ENCODE measurements around the gene DDX23. TPM values are rescaled to one million over a fixed set of nuclear protein-coding genes. Genes with fewer than 3 reads are reported as not detected.

DDX23 gene
- total RNA-seq: 82.1 TPM

DNA sequence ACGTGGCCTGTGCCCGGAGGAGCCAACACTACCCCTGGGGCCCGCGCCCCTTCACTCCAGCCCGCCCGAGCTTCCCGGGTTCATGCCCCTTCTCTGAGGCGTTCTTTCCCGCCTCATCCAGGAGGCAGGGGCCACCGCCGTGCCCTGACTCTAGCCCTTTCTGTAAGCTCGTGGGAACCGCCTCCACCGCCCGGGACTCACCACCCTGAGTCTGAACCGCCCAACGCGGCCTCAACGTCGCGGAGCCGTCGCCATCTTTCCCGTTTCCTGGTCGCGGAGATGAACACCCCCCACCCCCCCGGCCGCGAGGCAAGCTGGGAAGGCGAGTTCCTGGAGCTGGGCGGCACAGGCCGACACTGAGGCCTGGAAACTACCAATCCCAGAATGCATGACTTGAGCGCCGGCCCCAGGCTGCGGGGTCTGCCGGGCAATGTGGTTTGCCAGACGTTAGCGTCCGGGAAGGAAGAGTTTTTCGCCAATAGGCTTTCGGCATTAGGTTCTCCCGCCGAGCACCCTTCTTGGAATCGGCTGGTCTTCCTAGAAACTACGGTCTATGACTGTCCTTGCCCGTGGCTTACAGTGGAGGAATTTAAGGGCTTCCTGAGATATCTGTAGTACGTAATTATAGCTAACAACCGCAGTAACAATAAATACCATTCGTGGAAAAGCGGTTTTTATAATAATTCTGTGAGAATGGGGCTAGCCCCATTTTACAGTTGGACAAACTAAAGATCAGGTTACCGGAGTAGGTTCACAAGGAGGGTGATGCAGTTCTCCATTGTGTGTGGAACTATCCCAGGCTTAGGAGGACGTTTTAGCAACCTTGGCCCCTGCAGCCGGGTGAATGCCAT lies at the start of gene DDX23:
DDX23 (minus strand) TSS at position 281 of the 851 bp plus-strand sequence. CDS start 6,381 bp downstream, outside the sequence.

DNA sequence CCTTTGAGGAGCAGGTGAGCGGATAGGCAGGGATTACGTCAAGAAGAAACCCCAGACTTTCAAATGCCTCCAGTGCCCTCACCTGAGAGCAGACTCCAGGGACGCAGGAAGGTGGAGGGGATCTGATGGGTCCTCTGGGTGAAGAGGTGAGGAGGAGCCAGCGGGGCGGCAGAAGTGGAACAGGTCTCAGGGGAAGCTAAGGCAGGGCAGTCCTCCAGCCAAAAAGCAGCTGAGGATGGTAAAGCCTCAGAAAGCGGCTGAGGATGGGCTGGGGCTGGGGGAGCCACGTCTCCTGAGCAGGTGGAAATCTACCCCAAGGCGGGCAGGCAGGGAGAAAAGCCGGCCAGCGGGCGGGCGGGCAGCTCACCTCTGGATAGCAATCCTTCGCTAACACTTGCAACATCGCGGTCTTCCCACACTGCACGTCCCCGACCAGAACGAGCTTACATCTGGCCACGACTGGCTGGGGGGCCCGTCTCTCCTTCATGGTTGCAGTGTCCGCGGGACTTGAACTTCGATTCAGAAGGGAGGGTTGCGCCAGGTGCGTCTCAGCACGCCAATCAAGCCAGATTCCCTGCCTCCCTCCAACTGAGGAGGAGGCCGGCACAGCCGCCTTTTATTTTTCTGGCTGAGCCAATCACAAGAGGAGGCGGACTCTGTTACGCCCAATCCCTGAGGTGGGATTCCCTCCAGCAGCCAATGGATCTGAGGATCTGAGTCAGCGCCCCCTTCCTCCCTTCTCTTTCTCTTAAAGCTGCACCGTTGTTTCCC lies 13.5 kb upstream of the DDX23 start, which contains the start of gene RND1:
RND1 (minus strand) TSS at position 590 of the 771 bp plus-strand sequence; CDS start at position 487, 103 bp downstream.

DNA sequence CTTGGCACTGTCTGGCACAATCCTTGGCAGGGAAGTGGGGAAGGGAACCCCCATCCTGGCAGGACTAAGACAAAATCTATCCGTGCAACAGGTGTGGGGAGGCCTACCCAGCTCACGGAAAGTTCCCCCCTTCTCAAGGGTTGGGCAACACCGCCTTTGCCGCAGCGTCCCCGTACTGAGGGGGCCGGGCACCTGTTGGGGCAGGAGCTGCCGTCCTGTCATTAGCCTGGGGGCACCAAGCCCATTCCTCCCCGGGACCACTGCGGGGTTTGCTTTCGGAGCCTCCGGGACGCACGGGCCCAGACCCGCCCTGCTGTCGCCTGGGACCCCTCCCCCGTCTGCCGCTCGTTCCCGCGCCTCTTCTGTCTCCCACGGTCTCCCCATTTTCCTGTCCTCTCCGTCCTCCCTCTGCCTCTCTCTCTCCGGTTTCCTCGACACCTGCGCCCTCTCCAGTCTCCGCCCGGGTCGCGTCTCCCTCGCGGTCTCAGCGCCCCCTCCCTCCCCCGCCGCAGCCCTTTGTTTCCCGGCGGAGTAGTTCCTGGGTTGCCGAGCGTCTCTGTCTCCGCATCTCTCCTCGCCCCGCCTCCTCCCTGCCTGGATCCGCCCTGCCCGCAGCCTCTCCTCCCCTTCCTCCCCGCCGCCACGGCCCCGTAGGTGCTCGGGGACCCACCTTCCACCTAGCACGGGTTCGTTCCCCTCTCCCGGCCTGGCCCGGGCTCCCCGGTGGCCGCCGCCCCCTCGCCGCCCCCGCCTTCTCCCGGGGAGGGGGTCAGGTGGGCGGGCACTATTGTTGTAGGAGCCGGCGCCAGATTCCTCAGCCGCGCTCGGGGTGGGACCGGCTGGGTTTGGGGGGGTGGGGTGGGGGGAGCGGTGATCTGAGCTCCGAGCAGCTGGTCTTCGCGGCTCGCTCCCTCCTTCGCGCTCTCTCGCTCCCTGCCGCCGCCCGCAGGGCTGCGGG lies 33.8 kb downstream of the DDX23 start, which contains the start of gene CACNB3:
CACNB3 (plus strand) TSS at position 624 of the 958 bp plus-strand sequence. CDS start 434 bp downstream, outside the sequence.

DNA sequence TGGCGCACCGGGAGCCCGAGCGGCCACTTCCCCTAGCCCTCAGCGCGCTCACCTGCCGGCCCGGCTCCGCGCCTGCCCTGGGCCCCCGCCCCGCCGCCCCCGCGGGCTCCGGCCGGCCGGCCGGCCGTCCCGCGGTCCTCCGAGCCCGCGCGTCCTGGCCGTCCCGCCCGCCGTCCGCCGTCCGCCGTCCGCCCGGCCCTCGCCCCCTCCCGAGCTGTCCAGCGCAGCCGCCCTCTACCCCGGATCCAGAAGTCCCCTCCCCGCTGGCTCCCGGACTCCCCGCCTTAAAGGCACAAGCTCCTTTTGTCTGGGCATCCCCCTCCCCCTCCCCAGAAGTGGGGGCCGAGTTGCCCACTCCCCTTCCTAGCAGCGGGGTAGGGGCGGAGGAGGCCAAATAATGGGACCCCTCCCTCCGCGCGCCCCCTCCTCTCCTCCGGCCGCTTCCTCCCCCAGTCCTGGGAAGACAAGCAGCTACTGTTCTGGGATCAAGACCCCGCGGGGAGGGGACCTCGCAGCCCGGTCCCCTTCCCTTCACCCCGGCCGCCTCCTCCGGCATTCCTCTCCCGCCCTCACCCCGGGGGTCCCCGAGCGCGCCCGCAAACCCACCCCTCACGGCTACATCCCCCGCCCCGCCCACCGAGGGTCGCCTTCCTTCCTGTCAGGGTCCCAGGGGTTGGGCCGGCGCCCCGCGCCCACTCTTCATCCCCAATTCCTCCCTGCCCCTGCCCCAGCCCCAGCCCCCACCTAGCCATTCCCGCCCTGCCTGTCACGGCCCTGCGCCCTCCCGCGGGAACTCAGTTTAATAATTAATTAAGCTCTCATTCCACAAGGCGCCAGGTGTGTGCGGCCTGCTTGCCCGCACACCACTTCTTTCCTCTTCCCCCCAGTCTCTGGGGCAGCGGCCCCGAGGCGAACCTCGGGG lies 62.8 kb downstream of the DDX23 start, which contains the start of gene ADCY6:
ADCY6 (minus strand) TSS at position 236 of the 922 bp plus-strand sequence. CDS start 5,655 bp downstream, outside the sequence.

Other genes with a start within 250 kb of the DDX23 start
- 95.5 TPM for gene KANSL2, start 169.9 kb downstream of the DDX23 start, total RNA-seq
- 43.7 TPM for gene CCNT1, start 135.5 kb downstream of the DDX23 start, total RNA-seq
- 50.1 TPM for gene ADCY6, start 63.1 kb downstream of the DDX23 start, total RNA-seq
- 20.6 TPM for gene CACNB3, start 33.7 kb downstream of the DDX23 start, total RNA-seq
- gene RND1, start 13.7 kb upstream of the DDX23 start, total RNA-seq: 2.3 TPM
- 9.0 TPM for gene FKBP11, start 73.3 kb upstream of the DDX23 start, total RNA-seq
- 50.5 TPM for gene ARF3, start 105.3 kb upstream of the DDX23 start, total RNA-seq
- 2.0 TPM for gene WNT10B, start 119.6 kb upstream of the DDX23 start, total RNA-seq
- not detected for gene WNT1, start 126.2 kb upstream of the DDX23 start, total RNA-seq
- 1.0 TPM for gene DDN, start 147.2 kb upstream of the DDX23 start, total RNA-seq
- 35.6 TPM for gene PRKAG1, start 166.6 kb upstream of the DDX23 start, total RNA-seq
- 81.4 TPM for gene KMT2D, start 208.6 kb upstream of the DDX23 start, total RNA-seq
- gene RHEBL1, start 217.8 kb upstream of the DDX23 start, total RNA-seq: 0.77 TPM
- 1.4 TPM for gene DHH, start 242.6 kb upstream of the DDX23 start, total RNA-seq

All from camera-type eye (tissue), 1 donor.